Panc1 (cell line): ENCODE data around the gene OR10G8.
"Not testable (repeated sequence)": the region's sequence is repeated elsewhere in the genome, so short reads cannot be mapped to it uniquely, and the experiment has no call there.

ENCODE experiments used
- POLR2AphosphoS5 ChIP-seq: IDR thresholded peaks from 2 replicates; pipeline ENCODE4 v1.6.1; 2012; ENCODE audit warnings: mild to moderate bottlenecking, low read depth, low read length, moderate library complexity
- TF ChIP-seq, protein P1 (sequence below): fragments of 450-650 bp; IDR thresholded peaks from 2 replicates; pipeline ENCODE4 v1.5.1; 2017; ENCODE audit warnings: mild to moderate bottlenecking

DNA sequence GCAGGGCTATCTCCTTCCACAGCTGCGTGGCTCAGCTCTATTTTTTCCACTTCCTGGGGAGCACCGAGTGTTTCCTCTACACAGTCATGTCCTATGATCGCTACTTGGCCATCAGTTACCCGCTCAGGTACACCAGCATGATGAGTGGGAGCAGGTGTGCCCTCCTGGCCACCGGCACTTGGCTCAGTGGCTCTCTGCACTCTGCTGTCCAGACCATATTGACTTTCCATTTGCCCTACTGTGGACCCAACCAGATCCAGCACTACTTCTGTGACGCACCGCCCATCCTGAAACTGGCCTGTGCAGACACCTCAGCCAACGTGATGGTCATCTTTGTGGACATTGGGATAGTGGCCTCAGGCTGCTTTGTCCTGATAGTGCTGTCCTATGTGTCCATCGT is 10.8 kb upstream of the OR10G8 start:
- TF ChIP-seq, protein P1, sequence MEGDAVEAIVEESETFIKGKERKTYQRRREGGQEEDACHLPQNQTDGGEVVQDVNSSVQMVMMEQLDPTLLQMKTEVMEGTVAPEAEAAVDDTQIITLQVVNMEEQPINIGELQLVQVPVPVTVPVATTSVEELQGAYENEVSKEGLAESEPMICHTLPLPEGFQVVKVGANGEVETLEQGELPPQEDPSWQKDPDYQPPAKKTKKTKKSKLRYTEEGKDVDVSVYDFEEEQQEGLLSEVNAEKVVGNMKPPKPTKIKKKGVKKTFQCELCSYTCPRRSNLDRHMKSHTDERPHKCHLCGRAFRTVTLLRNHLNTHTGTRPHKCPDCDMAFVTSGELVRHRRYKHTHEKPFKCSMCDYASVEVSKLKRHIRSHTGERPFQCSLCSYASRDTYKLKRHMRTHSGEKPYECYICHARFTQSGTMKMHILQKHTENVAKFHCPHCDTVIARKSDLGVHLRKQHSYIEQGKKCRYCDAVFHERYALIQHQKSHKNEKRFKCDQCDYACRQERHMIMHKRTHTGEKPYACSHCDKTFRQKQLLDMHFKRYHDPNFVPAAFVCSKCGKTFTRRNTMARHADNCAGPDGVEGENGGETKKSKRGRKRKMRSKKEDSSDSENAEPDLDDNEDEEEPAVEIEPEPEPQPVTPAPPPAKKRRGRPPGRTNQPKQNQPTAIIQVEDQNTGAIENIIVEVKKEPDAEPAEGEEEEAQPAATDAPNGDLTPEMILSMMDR: not testable (repeated sequence)
- not testable (repeated sequence) for TF ChIP-seq POLR2AphosphoS5
